ENCODE results near the gene CKAP5.

CKAP5 gene

DNA sequence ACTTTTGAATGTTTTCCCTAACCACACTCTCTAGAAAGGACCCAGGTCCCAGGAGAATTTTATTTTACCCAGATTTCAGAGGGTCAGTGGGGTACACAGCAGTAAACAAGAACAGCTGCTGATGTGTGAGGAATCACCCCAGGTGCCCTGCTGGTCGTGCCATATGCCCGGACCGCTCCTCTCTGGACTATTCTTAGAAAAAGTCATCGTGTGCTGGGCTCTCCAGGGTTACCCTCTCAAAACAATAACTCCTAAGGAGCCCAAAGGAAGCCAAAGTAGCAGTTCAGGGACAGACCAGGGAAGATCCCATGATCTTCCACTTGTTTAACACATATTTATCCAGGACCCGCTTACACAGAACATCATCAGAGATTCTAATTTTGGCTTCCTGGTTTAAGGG lies 42.6 kb upstream of the CKAP5 start:
- no peaks in the 10 kb centered on the region for H3K9me2 ChIP-seq (replicated peaks; ENCODE audit: low read depth, low read length)
- H2AFZ ChIP-seq (ENCODE audit: low read length), result no peak overlapping the region
- H3K4me1 ChIP-seq (ENCODE audit: insufficient read depth, low read length, poor library complexity, severe bottlenecking), result no peaks in the 10 kb centered on the region
- no peaks in the 10 kb centered on the region for H3K9me3 ChIP-seq (ENCODE audit: insufficient read depth, low read depth, low read length)
- TF ChIP-seq EZH2phosphoT487 (IDR thresholded peaks at IDR 0.05; ENCODE audit: borderline replicate concordance), result no peak
- TF ChIP-seq, protein P1, sequence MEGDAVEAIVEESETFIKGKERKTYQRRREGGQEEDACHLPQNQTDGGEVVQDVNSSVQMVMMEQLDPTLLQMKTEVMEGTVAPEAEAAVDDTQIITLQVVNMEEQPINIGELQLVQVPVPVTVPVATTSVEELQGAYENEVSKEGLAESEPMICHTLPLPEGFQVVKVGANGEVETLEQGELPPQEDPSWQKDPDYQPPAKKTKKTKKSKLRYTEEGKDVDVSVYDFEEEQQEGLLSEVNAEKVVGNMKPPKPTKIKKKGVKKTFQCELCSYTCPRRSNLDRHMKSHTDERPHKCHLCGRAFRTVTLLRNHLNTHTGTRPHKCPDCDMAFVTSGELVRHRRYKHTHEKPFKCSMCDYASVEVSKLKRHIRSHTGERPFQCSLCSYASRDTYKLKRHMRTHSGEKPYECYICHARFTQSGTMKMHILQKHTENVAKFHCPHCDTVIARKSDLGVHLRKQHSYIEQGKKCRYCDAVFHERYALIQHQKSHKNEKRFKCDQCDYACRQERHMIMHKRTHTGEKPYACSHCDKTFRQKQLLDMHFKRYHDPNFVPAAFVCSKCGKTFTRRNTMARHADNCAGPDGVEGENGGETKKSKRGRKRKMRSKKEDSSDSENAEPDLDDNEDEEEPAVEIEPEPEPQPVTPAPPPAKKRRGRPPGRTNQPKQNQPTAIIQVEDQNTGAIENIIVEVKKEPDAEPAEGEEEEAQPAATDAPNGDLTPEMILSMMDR (conservative IDR thresholded peaks at IDR 0.05; ENCODE audit: low read length), result no peak
- no peaks in the 10 kb centered on the region for H3K79me2 ChIP-seq (ENCODE audit: insufficient read depth, low read length)
- no peaks in the 10 kb centered on the region for H3K27me3 ChIP-seq (ENCODE audit: insufficient read depth, low read length, poor library complexity, severe bottlenecking)
- no peaks in the 10 kb centered on the region for H3F3A ChIP-seq (ENCODE audit: low read depth)
- H3K9ac ChIP-seq (ENCODE audit: low read depth, low read length, poor library complexity, severe bottlenecking), result no peak overlapping the region
- H3K36me3 ChIP-seq (ENCODE audit: insufficient read depth, low read length), result no peaks in the 10 kb centered on the region; the same call in 1 of the 2 replicates
- no peak overlapping the region for H3K4me3 ChIP-seq (ENCODE audit: low read length, poor library complexity, severe bottlenecking)
- H3K4me2 ChIP-seq (ENCODE audit: low read depth, low read length, poor library complexity, severe bottlenecking), result no peak overlapping the region
- no peaks in the 10 kb centered on the region for H4K20me1 ChIP-seq (ENCODE audit: insufficient read depth, low read length, poor library complexity, severe bottlenecking)

GRCh38 chr11:46886211-46886610 lies 40.1 kb upstream of the CKAP5 start:
- no peaks in the 10 kb centered on the region for H3K27me3 ChIP-seq (ENCODE audit: insufficient read depth, low read length, poor library complexity, severe bottlenecking)
- no peak overlapping the region for H3K4me3 ChIP-seq (ENCODE audit: low read length, poor library complexity, severe bottlenecking)
- no peaks in the 10 kb centered on the region for H3K79me2 ChIP-seq (ENCODE audit: insufficient read depth, low read length)
- H3K4me1 ChIP-seq (ENCODE audit: insufficient read depth, low read length, poor library complexity, severe bottlenecking), result no peaks in the 10 kb centered on the region
- no peak overlapping the region for H3K4me2 ChIP-seq (ENCODE audit: low read depth, low read length, poor library complexity, severe bottlenecking)
- H3K9ac ChIP-seq (ENCODE audit: low read depth, low read length, poor library complexity, severe bottlenecking), result no peak overlapping the region
- H3K9me2 ChIP-seq (replicated peaks; ENCODE audit: low read depth, low read length), result no peaks in the 10 kb centered on the region
- H2AFZ ChIP-seq (ENCODE audit: low read length), result no peak overlapping the region
- H3K9me3 ChIP-seq (ENCODE audit: insufficient read depth, low read depth, low read length), result no peaks in the 10 kb centered on the region
- no peaks in the 10 kb centered on the region for H4K20me1 ChIP-seq (ENCODE audit: insufficient read depth, low read length, poor library complexity, severe bottlenecking)
- no peaks in the 10 kb centered on the region for H3F3A ChIP-seq (ENCODE audit: low read depth)
- no peak for TF ChIP-seq EZH2phosphoT487 (IDR thresholded peaks at IDR 0.05; ENCODE audit: borderline replicate concordance)
- TF ChIP-seq, protein P1 (conservative IDR thresholded peaks at IDR 0.05; ENCODE audit: low read length), result no peak
- no peaks in the 10 kb centered on the region; the same call in 1 of the 2 replicates for H3K36me3 ChIP-seq (ENCODE audit: insufficient read depth, low read length)

GRCh38 chr11:46879056-46879585 lies 33.0 kb upstream of the CKAP5 start:
- Histone ChIP-seq H4K20me1 (ENCODE audit: insufficient read depth, low read length, poor library complexity, severe bottlenecking) (no peaks in the 10 kb centered on the region), H3K4me3 (ENCODE audit: low read length, poor library complexity, severe bottlenecking) (no peak overlapping the region), H3K4me1 (ENCODE audit: insufficient read depth, low read length, poor library complexity, severe bottlenecking) (no peaks in the 10 kb centered on the region), H3K9me2 (replicated peaks; ENCODE audit: low read depth, low read length) (no peaks in the 10 kb centered on the region), H3F3A (ENCODE audit: low read depth) (no peaks in the 10 kb centered on the region), H3K4me2 (ENCODE audit: low read depth, low read length, poor library complexity, severe bottlenecking) (no peak overlapping the region), H3K27me3 (ENCODE audit: insufficient read depth, low read length, poor library complexity, severe bottlenecking) (no peaks in the 10 kb centered on the region), H3K9ac (ENCODE audit: low read depth, low read length, poor library complexity, severe bottlenecking) (no peak overlapping the region), H3K36me3 (ENCODE audit: insufficient read depth, low read length) (peaks cover 5% of the 10 kb centered on the region; the same call in 1 of the 2 replicates), H3K79me2 (ENCODE audit: insufficient read depth, low read length) (no peaks in the 10 kb centered on the region), H2AFZ (ENCODE audit: low read length) (no peak overlapping the region), H3K9me3 (ENCODE audit: insufficient read depth, low read depth, low read length) (no peaks in the 10 kb centered on the region)
- TF ChIP-seq, protein P1 (conservative IDR thresholded peaks at IDR 0.05; ENCODE audit: low read length), result no peak
- TF ChIP-seq EZH2phosphoT487 (IDR thresholded peaks at IDR 0.05; ENCODE audit: borderline replicate concordance), result no peak

Measured in Loucy (cell line).